Stimulated activated naive B cell treated with anti-CD40 and anti-IgM and Interleukin-4, amounts not matched to agents 10 μg/mL and 1 μg/mL and 100 μg/mL, for 72 hours (primary cell): Measurements from ENCODE around the gene TRIM65.

Source experiments
- ATAC-seq, 2 donors: fragments of 150-1000 bp; cut with Tn5 transposase; replicated peaks; 2 replicates each; pipeline ENCODE4 v1.10.0; 2021; ENCODE audit warnings: moderate library complexity in 1 of 2
- DNase-seq: peaks from one replicate; pipeline ENCODE4 v3.0.0; 2021
- H3K27ac Mint-ChIP-seq: one replicate; pipeline ENCODE4 v1.8.0; 2022; ENCODE audit warnings: mild to moderate bottlenecking, mixed read lengths
- H3K27me3 Mint-ChIP-seq, 2 donors: one replicate each; pipeline ENCODE4 v1.8.0; 2022; ENCODE audit warnings: mixed read lengths in 2 of 2
- H3K36me3 Mint-ChIP-seq, 2 donors: one replicate each; pipeline ENCODE4 v1.8.0; 2022; ENCODE audit warnings: mixed read lengths in 2 of 2, mild to moderate bottlenecking in 1 of 2
- H3K4me1 Mint-ChIP-seq, 2 donors: one replicate each; pipeline ENCODE4 v1.8.0; 2022; ENCODE audit warnings: mixed read lengths in 2 of 2, mild to moderate bottlenecking in 1 of 2
- H3K4me3 Mint-ChIP-seq, 2 donors: one replicate each; pipeline ENCODE4 v1.8.0; 2022; ENCODE audit warnings: mild to moderate bottlenecking in 2 of 2, mixed read lengths in 2 of 2, moderate library complexity in 1 of 2
- H3K9me3 Mint-ChIP-seq, 2 donors: one replicate each; pipeline ENCODE4 v1.8.0; 2022; ENCODE audit warnings: mixed read lengths in 2 of 2, mild to moderate bottlenecking in 1 of 2

Gene TRIM65

DNA sequence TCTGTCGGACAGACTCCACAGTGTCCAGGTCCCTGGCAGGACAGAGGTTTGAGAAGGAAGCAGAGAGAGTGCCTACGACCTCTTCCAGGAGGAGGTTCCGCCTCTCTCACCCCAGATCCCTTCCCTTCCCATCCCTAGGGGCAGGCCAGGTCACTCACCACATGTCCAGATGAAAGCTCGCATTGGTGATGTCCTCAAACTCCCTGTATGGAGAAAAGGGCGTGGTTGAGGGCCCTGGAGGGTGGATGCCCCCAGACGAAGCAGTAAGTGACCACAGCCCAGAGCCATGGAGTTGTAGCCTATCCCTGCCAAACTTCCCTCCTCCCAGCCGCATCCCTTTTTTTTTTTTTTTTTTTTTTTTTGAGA lies 56.0 kb downstream of the TRIM65 start:
- H3K4me1 Mint-ChIP-seq: peaks cover 16 to 31% of the 10 kb centered on the region in 2 donors
- H3K36me3 Mint-ChIP-seq: peaks cover 21 to 30% of the 10 kb centered on the region in 2 donors
- no peaks in the 10 kb centered on the region for H3K27me3 Mint-ChIP-seq
- no peaks in the 10 kb centered on the region for H3K9me3 Mint-ChIP-seq
- ATAC-seq (no peak), DNase-seq (no peak)
- no peak overlapping the region for H3K4me3 Mint-ChIP-seq
- no peak overlapping the region for H3K27ac Mint-ChIP-seq

DNA sequence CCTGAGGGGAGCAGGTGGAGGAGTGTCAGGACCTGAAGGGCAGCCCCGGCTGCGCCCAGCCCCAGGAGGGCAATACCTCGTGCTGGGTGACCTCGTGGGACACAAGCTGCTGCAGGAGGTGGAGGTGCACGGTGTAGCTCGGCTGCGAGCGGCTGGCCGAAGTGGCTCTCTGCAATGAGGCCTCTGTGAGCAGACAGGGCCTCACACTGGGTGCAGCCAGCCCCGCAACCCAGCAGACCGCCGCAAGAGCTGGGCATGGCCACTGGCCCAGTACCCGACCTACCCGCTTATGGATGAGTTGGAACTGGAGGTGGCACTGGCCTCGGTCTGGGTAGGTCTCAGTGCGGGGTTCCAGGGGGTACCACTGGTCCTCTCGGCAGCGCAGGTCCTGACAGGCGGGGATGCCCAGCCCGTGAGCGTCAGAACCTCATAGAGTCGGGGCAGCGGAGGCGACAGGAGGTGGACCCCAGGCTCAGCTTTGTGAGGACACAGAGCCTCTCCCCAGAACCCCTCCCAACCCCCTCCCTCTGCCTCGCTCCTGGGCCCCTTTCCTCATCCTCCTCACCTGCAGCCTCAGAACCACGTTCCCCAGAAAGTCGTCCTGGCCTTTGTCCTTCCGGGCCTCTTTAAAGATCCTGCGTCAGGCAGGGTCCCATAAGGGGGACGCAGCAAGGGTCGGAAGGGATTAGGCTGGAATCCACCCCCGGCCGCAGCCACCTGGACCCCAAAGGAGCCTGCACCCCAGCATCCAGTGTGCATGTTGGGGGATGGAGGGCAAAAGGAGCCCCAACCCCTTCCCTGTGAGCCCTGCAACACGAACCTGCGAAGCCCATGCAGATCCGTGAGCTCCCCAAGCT lies 56.6 kb downstream of the TRIM65 start:
- ATAC-seq (no peak), DNase-seq (no peak)
- Mint-ChIP-seq H3K4me1 (peaks cover 11 to 25% of the 10 kb centered on the region in 2 donors), H3K27me3 (no peaks in the 10 kb centered on the region), H3K4me3 (no peak overlapping the region), H3K9me3 (no peaks in the 10 kb centered on the region), H3K36me3 (peaks cover 15 to 25% of the 10 kb centered on the region in 2 donors), H3K27ac (no peak overlapping the region)
